Ishikawa (cell line): ENCODE data around the gene RCN1.

Experiments used
- CEBPB ChIP-seq: IDR thresholded peaks from 2 replicates; pipeline ENCODE4 v1.6.1; 2012
- RAD21 ChIP-seq: IDR thresholded peaks from 2 replicates; pipeline ENCODE4 v1.6.1; 2012; ENCODE audit warnings: low read depth
- REST ChIP-seq: IDR thresholded peaks from 2 replicates; pipeline ENCODE4 v1.6.1; 2012; ENCODE audit warnings: low read depth, mild to moderate bottlenecking
- TAF1 ChIP-seq: IDR thresholded peaks from 2 replicates; pipeline ENCODE4 v1.6.1; 2012; ENCODE audit warnings: low read depth, mild to moderate bottlenecking
- USF1 ChIP-seq: IDR thresholded peaks from 2 replicates; pipeline ENCODE4 v1.6.1; 2012
- YY1 ChIP-seq: IDR thresholded peaks from 2 replicates; pipeline ENCODE4 v1.6.1; 2012; ENCODE audit warnings: low read depth
- ZBTB7A ChIP-seq: IDR thresholded peaks from 2 replicates; pipeline ENCODE4 v1.6.1; 2012; ENCODE audit warnings: low read depth
- TF ChIP-seq, protein P1 (sequence below): IDR thresholded peaks from 2 replicates; pipeline ENCODE4 v1.6.1; 2012

- no peak for TF ChIP-seq USF1
- TF ChIP-seq REST, result no peak
- TF ChIP-seq ZBTB7A, result no peak
- TF ChIP-seq TAF1, result no peak
- TF ChIP-seq, protein P1, sequence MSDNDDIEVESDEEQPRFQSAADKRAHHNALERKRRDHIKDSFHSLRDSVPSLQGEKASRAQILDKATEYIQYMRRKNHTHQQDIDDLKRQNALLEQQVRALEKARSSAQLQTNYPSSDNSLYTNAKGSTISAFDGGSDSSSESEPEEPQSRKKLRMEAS, result no peak
- no peak for TF ChIP-seq YY1
- TF ChIP-seq CEBPB, result no peak
- no peak for TF ChIP-seq RAD21
Observed at GRCh38 chr11:32131321-32131720, 40.4 kb downstream of the RCN1 start.
